ENCODE data around the gene DEFB112.

The DEFB112 gene

GRCh38 chr6:49995278-49995677 is 54.5 kb downstream of the DEFB112 start:
- DNase-seq (ENCODE audit: low read depth, low spot score), result no peak

All from ELF-1 (cell line).